AG04449 (cell line): ENCODE data around the gene SLC25A15.
"Not testable (repeated sequence)": the region's sequence is repeated elsewhere in the genome, so short reads cannot be mapped to it uniquely, and the experiment has no call there.

Experiments used
- CTCF ChIA-PET: fragments of 350-600 bp; formaldehyde crosslinking; extraction: SDS; loops from one replicate; lab custom pipeline; 2021; ENCODE audit warnings: antibody characterized with exemption; lab: Yijun Ruan, JAX
- POLR2A ChIA-PET: fragments of 400-600, 350-600 bp; formaldehyde crosslinking; extraction: SDS; loops from one replicate; lab custom pipeline; 2020; ENCODE audit warnings: antibody characterized with exemption, inconsistent platforms; lab: Yijun Ruan, JAX
- DNase-seq: peaks from one replicate; pipeline ENCODE4 v3.0.0-alpha.2; 2010; ENCODE audit warnings: low read depth, low spot score
- H3K4me3 ChIP-seq: 2 replicates; pipeline ENCODE4 v1.5.1; 2011; ENCODE audit warnings: low read depth, mild to moderate bottlenecking, control low read depth, low read length
- TF ChIP-seq, protein P1 (sequence below): IDR thresholded peaks from one replicate; pipeline ENCODE4 v1.5.1; 2011; ENCODE audit warnings: mild to moderate bottlenecking, moderate library complexity, low read length, control low read depth, inconsistent platforms; ENCODE audit not compliant: insufficient read depth; ENCODE audit errors: missing control alignments

Gene SLC25A15

GRCh38 chr13:40779049-40779448, 10.4 kb upstream of the SLC25A15 start:
- CTCF ChIA-PET = interaction anchor here (0.6 to 4.1 kb wide), 8 partner anchors 9 to 1097 kb away, joined by 3 to 25 read pairs (median 6); partner anchors contain the start of gene SLC25A15

GRCh38 chr13:40779796-40780285, 9.6 kb upstream of the SLC25A15 start:
- no peak for DNase-seq
- CTCF ChIA-PET = interaction anchor here (0.9 to 2.0 kb wide), 2 partner anchors 9 to 1087 kb away, joined by 3 to 4 read pairs; partner anchors contain the start of gene SLC25A15
- POLR2A ChIA-PET = no interaction called here
- TF ChIP-seq, protein P1, sequence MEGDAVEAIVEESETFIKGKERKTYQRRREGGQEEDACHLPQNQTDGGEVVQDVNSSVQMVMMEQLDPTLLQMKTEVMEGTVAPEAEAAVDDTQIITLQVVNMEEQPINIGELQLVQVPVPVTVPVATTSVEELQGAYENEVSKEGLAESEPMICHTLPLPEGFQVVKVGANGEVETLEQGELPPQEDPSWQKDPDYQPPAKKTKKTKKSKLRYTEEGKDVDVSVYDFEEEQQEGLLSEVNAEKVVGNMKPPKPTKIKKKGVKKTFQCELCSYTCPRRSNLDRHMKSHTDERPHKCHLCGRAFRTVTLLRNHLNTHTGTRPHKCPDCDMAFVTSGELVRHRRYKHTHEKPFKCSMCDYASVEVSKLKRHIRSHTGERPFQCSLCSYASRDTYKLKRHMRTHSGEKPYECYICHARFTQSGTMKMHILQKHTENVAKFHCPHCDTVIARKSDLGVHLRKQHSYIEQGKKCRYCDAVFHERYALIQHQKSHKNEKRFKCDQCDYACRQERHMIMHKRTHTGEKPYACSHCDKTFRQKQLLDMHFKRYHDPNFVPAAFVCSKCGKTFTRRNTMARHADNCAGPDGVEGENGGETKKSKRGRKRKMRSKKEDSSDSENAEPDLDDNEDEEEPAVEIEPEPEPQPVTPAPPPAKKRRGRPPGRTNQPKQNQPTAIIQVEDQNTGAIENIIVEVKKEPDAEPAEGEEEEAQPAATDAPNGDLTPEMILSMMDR = no peak
- no peak overlapping the region for H3K4me3 ChIP-seq

More at GRCh38 chr13:40779049-40779448, 10.4 kb upstream of the SLC25A15 start:
- POLR2A ChIA-PET = no interaction called here
- no peak overlapping the region for H3K4me3 ChIP-seq
- DNase-seq = no peak
- TF ChIP-seq, protein P1 = no peak

- TF ChIP-seq, protein P1 = peak; percentile 2
- no peak for DNase-seq
- ChIA-PET CTCF (interaction anchor here (0.9 to 1.0 kb wide), 3 partner anchors 8 to 273 kb away, joined by 3 read pairs; partner anchors contain the start of gene SLC25A15), POLR2A (no interaction called here)
- H3K4me3 ChIP-seq = no peak overlapping the region
Measured at GRCh38 chr13:40780822-40781401, 8.5 kb upstream of the SLC25A15 start.

DNA sequence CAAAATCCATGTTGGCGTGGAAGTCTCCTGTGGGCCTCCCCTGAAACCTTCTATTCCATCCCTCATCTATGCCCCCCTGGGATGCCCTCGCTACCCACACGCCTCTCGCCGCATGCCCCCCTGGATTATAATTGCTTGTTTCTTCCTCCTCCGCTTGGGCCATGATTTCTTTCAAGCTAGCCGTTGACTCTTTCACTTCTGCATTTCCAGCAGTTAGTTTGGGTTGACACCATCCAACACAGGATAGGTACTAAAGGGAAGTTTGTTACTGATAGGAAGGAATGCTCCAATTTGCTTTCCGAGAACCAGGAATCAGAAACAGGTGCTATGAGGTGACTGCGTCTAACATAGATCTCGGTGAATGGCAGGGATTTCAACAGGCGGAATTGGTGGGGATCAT, 7.7 kb upstream of the SLC25A15 start:
- no peak overlapping the region for H3K4me3 ChIP-seq
- TF ChIP-seq, protein P1 = no peak
- ChIA-PET CTCF (interaction anchor here (0.9 to 1.1 kb wide), 3 partner anchors 9 to 272 kb away, joined by 3 read pairs; no protein-coding TSS in a partner anchor), POLR2A (no interaction called here)
- no peak for DNase-seq

DNA sequence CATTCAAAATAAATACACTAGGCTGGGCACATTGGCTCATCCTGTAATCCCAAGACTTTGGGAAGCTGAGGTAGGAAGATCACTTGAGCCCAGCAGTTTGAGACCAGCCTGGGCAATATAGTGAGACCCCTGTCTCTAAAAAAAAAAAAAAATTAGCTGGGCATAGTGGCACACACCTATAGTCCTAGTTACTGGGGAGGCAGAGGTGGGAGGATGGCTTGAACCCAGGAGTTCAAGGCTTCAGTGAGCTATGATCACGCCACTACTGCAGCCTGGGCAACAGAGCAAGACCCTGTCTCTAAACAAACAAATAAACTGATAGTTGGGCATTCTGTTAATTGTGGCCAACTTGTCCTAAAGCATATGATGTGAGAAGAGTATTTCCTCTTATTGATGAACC, 6.4 kb upstream of the SLC25A15 start:
- H3K4me3 ChIP-seq, DNase-seq, POLR2A ChIA-PET, CTCF ChIA-PET: not testable (repeated sequence)

- no peak overlapping the region for H3K4me3 ChIP-seq
- TF ChIP-seq, protein P1 = no peak
- POLR2A ChIA-PET = no interaction called here
- CTCF ChIA-PET = interaction anchor here (1.7 kb wide), 1 partner anchor 10 kb away, joined by 6 read pairs; no protein-coding TSS in a partner anchor
- no peak for DNase-seq
Measured at GRCh38 chr13:40784540-40784939, 4.9 kb upstream of the SLC25A15 start.
